Mammary epithelial cell (primary cell): ENCODE data around the gene FMNL2.

Experiments
- CTCF ChIP-seq, 2 donors: IDR thresholded peaks in 1 of 2; conservative IDR thresholded peaks in 1 of 2; 2 replicates each; pipeline ENCODE4 v1.5.1; 2011 to 2012; ENCODE audit warnings: inconsistent platforms in 2 of 2, low read length in 2 of 2, mild to moderate bottlenecking in 2 of 2, control low read depth in 1 of 2, low read depth in 1 of 2; ENCODE audit not compliant: insufficient read depth in 1 of 2; ENCODE audit errors: extremely low read depth in 1 of 2
- EZH2 ChIP-seq: IDR thresholded peaks from 2 replicates; pipeline ENCODE4 v1.6.1; 2012; ENCODE audit warnings: low read length, inconsistent platforms, borderline replicate concordance

- TF ChIP-seq CTCF (conservative IDR thresholded peaks at IDR 0.05 in 1 of 2, IDR thresholded peaks at IDR 0.05 in 1 of 2; ENCODE audit: extremely low read depth in 1 of 2, insufficient read depth in 1 of 2, low read depth in 1 of 2, low read length in 2 of 2), result no peak
- no peak for TF ChIP-seq EZH2
These were observed 231.7 kb downstream of the FMNL2 start for GRCh38 chr2:152566728-152567069.
